Left renal cortex interstitium (tissue), 4 donors: ENCODE results near the gene NOS1AP. TPM values are rescaled to one million over a fixed set of nuclear protein-coding genes. Genes with fewer than 3 reads are reported as not detected.

ENCODE experiments used
- DNase-seq, 4 donors: peaks; one replicate each; pipeline ENCODE4 v3.0.0-alpha.2; 2013; ENCODE audit warnings: low read depth in 4 of 4, low spot score in 2 of 4, missing footprints in 1 of 4
- polyA plus RNA-seq, 4 donors: library from polyadenylated mRNA; unstranded; fragments of 120-200 nt; gene quantifications; one replicate each; pipeline ENCODE4 v1.2.1, GENCODE V29; 2013; ENCODE audit not compliant: insufficient read length in 4 of 4

Gene NOS1AP
- polyA plus RNA-seq, 4 donors: 8.1 to 12.8 (median 10.7) TPM

DNA sequence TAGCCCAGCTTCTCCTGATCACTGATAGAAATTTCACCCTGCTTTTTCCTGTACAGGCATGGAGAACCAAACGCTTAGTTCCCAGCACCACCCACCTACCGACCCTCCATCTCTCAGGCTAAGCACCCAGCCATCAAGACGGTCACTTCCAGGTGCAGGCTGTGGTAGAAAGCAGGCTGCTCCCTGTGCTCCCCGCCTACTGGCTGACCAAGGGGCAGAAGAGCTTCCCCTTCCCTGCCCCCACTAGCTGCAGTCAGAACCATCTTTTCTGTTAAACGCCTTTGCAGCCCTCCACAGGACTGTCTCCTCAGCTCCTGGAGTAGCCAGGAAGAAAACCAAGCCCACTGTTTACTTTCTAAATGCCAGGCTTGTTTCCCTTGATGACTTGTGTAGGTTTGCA is 284.2 kb downstream of the NOS1AP start:
- DNase-seq: no peak

DNA sequence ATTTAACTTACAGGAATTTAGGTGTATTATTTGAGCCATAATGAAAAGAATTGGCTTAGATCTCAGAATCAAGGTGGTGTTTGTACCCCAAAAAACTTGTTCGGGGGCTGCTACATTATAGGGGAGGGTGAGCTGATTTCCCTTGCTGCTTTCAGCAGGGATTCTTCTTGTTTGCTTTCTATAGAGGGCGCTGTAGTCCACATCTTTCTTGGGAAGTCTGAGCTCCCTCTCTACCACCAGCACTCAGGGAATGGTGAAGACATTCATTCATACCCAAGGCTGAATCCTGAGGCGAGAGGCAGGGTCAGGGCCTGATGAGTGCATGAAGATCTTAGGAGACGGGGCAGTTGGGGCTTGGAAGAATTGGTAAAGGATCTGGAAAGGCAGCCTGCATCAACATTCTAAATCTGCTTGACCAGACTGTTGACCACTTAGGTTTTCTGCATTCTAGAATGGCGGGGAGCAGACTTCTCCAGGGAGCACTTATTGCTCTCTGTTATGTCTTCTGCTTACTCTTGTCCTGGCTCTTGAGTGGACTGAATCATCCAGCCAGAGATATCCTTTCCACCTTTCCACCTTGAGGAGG is 288.3 kb downstream of the NOS1AP start:
- DNase-seq: no peak

DNA sequence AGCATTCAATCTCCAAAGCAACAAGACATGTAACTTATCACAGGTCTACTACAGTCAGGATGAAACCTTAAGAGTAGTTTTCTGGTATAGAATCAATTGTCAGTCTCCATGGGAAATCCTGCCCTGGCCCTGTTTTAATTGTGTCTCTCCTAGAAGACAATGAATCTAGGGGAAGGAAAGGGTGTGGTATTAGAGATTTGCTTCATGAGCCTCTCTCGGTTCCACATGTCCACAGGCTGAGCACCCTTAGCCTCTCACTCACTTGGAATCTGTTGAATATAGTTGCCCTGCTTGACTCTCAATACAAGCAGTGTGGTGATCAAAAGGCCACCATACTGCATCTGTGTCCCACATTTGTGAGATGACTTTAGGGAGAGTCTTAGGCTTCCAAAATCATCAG is 289.4 kb downstream of the NOS1AP start:
- no peak for DNase-seq

DNA sequence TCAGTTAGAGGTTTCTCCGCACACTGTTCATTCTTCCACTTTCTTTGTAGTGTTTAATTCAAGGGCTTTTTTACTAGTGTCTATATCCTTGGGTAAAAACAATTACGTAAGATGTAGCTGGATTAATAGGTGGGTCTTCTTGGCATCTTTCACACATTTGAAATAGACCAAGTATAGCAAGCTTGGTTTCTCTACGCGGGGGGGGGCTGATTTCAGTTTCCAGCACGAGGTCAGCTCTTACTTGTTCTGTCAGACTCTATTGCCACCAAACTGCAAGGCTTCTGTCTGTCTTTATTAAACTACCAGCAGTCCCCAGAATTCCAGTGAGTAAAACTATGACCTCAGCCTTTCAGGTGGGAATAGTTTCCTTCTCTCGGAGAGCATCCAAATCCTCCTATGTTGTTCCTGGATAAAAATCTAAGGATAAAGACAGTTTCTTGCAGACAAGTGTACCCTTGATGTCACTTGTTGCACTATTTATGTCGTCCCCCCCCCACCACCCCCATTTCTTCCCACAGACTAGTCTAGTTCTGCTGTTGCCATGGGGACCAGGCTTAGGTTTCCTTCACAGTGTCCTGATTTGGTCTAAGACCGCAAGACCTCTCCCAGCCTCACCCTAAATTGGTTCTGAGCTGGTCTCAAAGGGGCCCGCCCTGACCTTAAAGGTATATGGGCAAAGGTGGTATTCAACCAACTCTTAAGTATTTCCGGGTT is 290.2 kb downstream of the NOS1AP start:
- no peak for DNase-seq

DNA sequence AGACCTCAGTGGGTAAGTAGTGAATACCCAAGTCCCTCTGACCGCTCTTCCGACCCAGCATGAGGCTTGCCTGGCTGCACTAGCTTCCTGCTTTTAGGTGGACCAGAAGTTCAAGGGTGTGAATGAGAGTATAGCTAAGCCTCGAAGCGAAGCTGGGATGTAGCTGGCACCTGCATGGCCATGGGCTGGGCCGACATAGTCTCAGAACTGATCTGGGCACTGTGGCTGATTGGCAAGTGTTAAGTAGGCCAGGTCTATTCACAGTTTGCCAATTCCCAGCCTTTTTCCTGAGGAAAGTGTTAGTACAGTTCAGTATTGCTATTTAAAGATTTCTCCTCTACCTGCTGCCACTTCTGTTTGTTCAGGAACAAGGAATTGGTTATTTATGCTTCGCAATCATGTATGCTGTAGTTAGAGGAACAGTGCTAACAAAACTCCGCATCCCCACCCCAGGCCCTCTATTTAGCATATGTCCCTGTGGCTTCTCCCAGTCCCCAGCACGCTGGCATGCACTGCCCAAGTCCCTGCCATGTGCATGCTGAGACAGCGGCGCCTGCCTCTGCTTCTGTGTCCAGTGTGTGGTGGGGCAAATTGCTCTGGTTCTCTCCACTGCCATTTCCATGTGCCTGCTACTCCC is 290.9 kb downstream of the NOS1AP start:
- no peak for DNase-seq

DNA sequence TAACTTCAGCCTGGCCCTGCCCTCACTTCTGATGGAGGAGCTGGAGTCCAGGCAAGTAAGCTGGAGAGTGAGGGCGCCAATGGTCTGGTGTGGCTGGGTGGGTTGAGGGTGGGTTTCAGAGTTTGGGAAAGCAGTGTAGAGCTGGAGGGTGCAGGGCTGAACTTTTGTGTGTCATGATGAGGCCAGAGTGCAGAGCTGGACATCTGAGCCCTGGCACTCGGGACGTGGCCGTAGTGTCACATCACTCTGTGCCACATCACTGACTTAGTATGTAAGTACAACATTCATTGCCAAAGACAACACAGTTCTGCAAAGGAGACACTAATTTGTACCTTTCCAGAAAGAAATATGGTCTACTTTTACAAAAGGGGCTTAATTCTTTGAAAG is 291.4 kb downstream of the NOS1AP start:
- DNase-seq: no peak

DNA sequence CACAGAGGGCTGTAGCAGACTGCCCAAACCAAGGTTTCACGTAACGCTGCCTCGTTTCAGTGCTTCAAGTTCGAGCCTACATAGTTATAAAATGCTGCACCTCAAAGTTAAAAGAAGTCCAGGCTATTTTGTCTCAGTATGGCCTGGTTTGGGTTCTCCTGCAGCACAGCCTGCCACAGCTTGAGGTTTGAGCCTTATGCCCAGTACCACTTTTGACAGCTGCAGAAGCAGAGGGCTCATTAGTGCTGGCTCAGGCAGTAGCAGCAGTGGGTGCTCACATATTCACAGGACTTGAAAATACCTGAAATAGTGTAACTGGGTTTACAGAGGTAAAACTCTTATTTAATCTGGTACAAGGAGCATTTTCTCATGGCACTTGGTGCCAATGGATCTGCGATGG is 291.9 kb downstream of the NOS1AP start:
- no peak for DNase-seq

DNA sequence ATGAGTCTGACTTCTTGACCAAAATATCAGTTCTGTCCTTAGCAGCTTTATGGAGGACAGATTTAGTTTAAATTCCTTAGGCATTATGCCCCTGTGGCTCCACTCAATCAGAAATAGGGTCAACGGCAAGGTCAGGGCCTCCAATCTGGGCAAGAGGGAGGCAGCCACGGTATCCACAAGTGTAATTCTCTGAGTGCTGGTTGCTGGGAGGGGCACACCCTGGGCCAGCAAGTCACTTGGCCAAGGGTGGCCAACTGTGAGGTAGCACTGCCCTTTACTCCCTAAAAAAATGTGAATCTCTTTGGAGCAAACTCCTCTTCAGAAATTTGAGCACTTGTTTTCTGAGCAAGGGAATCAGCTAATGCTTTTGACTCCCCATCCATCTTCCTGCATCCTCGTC is 294.3 kb downstream of the NOS1AP start:
- DNase-seq: no peak

DNA sequence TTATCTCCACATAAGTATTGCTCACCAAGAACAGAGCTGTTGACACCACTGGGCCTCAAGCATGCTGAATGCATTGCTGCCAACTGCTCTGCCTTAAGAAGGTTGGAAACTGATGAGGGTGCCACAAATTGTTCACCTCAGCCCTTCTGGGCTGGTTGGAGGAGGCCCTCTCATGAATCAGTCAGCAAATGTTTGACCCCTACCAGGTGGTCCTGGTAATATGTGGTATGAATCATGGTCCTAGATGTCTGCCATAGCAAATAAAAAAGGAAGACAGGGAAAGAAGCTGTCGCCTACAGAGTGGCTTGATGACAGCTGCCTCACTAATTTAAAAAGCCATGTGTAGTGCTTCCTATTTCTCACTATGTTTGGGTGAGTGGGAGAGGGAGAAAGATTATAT is 295.0 kb downstream of the NOS1AP start:
- DNase-seq: no peak

DNA sequence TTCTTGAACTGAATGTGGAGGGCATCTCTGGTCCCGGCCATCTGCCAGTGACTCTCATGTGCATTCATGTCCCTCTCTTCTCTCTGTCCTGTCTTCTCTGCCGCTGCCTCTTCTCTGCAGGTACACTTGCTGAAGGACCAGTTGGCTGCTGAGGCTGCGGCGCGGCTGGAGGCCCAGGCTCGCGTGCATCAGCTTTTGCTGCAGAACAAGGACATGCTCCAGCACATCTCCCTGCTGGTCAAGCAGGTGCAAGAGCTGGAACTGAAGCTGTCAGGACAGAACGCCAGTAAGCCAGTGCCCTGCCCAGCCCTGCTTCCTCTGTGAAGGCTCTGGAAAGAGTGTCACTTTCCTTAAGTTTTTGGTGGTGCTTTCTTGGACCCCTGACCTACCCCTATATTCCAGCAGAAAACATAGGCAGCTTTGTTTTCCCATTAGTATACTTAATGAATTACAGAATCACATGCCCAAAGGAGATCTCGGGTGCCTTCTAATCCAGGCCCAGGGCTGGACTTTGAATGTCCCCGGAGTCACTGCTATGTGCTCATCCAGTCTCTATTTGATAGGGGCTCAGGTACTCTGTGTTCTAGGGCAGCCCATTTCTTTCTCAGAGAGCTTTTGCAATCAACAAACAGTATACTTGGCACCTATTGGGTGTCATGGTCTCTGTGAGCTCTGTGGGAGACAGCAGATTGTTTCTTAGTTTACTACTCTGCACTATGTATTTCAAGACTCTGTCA is 296.0 kb downstream of the NOS1AP start:
- DNase-seq: no peak

DNA sequence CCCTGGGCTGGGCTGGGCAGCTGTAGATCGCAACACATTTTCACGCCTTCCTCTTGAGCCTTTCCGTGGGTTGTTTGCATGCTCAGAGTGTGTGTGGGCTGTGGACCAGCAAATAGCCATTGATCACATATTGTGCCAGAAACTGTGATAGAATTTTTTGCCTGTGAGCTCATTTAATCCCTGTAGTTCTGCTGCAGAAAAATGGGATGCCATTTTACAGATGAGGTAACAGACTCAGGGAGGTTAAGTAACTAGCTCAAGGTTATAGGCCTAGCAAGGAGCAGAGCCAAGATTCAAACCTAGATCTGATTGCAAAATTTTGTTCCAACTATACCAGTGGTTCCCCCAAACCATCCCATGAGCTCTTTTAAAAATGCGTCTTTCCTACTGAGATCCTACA is 296.7 kb downstream of the NOS1AP start:
- no peak for DNase-seq

DNA sequence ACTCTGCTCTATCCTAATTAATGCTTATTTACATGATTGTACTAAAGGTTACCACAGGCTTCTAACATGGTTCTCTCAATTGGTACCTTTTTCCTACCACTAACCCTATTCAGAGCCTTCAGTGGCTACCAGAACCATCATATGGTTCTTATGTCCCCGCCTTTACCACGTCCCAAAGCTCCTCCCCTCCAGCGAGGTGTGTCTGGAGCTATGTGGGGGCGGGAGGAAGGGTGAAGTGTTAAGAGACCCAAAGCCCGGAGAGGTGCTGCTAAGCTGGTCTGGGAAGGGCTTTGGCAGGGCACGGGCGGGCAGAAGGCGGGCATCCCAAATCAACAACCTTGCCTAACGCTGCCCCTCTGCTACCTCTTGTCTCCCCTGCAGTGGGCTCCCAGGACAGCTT is 297.2 kb downstream of the NOS1AP start:
- no peak for DNase-seq

DNA sequence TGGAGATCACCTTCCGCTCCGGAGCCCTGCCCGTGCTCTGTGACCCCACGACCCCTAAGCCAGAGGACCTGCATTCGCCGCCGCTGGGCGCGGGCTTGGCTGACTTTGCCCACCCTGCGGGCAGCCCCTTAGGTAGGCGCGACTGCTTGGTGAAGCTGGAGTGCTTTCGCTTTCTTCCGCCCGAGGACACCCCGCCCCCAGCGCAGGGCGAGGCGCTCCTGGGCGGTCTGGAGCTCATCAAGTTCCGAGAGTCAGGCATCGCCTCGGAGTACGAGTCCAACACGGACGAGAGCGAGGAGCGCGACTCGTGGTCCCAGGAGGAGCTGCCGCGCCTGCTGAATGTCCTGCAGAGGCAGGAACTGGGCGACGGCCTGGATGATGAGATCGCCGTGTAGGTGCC is 297.6 kb downstream of the NOS1AP start:
- DNase-seq: no peak

DNA sequence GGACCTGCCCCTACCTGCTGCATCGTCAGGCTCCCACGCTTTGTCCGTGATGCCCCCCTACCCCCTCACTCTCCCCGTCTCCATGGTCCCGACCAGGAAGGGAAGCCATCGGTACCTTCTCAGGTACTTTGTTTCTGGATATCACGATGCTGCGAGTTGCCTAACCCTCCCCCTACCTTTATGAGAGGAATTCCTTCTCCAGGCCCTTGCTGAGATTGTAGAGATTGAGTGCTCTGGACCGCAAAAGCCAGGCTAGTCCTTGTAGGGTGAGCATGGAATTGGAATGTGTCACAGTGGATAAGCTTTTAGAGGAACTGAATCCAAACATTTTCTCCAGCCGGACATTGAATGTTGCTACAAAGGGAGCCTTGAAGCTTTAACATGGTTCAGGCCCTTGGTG is 298.3 kb downstream of the NOS1AP start:
- DNase-seq: no peak

DNA sequence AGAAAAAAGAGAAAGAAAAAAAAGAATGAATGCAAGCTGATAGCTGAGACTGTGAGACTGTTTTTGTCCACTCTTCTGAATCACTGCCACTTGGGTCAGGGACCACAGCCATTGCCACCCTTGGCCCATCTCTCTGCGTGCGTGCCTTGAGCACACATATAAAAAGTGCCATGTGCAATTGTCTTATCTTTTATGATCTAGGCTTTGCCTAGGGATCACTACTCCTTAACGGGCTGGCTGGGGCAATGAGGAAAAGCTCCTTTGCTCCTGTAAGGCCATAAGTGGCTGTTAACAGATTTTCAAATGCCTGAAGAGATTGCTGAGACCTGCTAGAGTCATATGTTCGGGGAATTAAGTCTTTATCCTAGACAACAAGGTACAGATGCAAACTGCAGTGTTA is 299.0 kb downstream of the NOS1AP start:
- no peak for DNase-seq

DNA sequence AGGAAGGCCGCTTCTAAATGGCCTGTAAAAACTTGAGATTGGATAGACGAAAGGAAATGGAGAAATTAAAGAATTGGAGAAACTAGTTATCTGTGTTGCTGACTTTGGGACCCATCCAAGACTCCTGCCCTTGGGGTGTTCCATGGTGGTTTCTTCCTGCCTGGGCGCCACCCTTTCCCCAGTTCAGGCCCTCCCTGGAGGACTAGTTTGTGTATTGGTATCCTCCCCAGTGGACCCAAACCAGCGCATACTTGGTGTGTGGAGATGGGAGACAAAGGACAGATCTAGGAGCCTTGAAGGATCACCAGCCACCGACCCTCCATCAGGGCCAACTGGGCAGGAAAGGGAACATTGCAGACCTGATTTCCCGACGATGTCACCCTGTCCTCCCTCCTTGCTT is 300.1 kb downstream of the NOS1AP start:
- DNase-seq: no peak

DNA sequence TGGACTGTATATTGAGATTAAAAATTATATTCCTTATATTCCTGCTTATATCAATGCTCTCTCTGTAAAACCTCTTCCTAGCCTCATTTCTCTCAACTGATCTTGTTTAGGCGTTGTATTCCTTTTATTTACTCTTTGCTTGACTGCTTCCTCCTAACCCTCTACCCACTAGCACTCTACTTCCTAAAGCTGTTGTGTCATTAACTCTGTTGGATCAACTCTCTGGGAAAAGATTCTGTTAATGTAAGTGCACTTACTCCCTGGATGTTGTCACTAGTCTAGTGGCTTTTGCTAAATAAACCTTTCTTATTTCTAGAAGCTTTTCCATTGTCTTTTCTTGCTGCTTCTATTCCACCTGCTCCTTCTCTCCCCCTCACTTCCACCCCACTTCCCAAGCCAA is 300.7 kb downstream of the NOS1AP start:
- no peak for DNase-seq

DNA sequence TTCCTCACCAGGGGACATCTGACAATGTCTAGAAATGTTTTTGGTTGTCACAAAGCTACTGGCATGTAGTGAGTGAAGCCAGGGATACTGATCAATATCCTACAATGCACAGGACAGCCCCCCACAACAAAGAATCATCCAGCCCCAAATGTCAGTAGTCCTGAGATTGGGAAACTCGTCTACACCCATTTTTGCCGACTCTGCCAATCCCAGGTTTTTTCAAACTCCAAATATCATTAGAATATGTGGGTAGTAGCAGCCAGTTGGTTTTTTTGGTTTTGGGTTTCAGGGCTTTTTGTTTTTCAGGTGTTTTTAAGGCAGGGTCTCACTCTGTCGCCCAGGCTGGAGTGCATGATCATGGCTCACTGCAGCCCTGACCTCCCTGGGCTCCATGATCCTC is 301.2 kb downstream of the NOS1AP start:
- DNase-seq: no peak

DNA sequence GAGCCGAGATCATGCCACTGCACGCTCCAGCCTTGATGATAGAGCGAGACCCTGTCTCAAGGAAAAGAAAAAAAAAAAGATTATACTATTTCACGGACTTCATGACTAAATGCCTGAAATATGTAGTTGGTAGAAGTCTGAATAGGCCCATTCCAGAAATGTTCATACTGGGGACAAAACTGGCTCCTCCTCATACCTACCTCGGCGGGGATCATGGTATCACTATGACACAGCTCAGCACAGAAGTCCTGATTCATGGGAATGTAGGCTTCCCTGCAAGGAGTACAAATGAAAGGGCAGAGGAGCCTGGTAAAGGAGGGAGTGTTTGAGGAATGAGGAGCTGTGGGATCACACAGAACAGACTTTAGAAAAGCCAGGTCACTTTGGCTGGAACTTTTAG is 302.1 kb downstream of the NOS1AP start:
- no peak for DNase-seq

DNA sequence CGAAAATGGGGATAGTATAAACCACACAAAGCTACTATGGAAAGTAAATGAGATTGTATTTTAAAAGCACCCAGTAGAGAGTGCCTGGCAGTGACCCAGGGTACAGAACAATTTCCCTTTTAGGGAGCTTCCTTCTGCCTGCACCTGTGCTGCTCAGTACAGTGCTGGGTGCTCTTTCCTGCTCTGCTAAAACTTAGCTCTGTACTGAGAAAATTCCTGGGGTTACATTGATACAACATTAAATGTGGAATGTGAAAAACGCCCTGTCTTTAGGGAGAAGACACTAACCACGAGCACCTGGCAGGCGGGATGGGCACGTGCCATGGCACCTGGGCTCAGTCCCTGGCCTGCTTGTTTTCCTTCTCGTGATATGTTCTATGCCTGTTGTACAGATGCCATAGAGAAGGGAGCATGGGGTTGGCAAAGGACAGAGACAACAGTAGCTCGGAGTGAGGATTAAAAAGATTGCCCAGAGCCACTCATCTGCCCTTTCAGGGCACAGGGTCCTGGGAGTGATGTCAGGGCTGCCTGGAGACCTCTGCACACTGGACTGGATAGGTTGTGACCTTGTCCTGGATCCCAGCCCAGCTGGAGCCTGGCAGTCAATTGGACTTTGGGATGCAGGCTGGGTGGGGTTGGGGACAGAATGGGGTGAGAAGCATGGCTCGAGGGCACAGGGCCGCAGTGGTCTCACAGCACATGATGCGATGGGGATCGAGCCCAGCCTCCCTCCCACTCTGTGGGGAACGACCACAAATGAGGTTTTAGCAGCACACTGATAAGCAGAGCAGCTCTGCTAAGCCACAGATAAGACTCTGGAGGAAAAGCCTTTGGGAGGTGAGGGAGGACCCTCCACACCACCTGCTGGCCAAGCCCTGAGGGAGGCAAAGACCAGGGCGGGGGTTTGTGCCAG is 302.9 kb downstream of the NOS1AP start:
- no peak for DNase-seq

DNA sequence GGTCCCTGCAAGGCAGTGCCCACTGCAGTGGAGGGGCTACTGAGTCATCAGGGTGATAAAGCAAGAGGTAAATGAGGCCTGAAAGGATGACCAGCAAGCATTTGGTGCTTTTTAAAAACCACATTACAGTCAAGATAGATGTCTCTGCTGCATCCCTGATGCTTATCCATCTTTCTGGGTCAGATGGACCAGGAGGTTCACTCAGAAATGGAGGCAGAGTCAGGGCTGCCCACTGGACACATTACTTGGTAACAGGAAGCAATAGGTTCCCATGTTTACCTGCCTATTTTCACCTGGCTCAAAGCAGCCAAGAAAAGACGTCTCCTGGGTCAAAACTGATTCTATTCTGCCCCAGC is 303.6 kb downstream of the NOS1AP start:
- no peak for DNase-seq
